MCF 10A (cell line): Measurements from ENCODE around the gene ARVCF. TPM values are rescaled to one million over a fixed set of nuclear protein-coding genes. Genes with fewer than 3 reads are reported as not detected.

Source experiments
- BruUV-seq: library from RNA; stranded (reverse); fragments of 400-500 nt; replicated peaks from 2 replicates; lab custom pipeline; 2021; lab: Mats Ljungman, UMichigan
- CTCF ChIA-PET: fragments of 300-600 bp; sonication (Branson Sonifier 250); formaldehyde crosslinking; extraction: SDS; loops from one replicate; lab custom pipeline; 2021; ENCODE audit warnings: antibody characterized with exemption, inconsistent platforms; lab: Yijun Ruan, JAX
- POLR2A ChIA-PET: fragments of 300-600, 350-650 bp; sonication (Branson Sonifier 250); formaldehyde crosslinking; extraction: SDS; loops from one replicate; lab custom pipeline; 2020; ENCODE audit warnings: antibody characterized with exemption, inconsistent platforms; lab: Yijun Ruan, JAX
- DNase-seq: peaks from one replicate; pipeline ENCODE4 v3.0.0-alpha.2; 2018; ENCODE audit not compliant: unreplicated experiment
- H3K27ac Mint-ChIP-seq: one replicate; pipeline ENCODE4 v1.8.0; 2022; ENCODE audit warnings: mild to moderate bottlenecking, low read depth, mixed read lengths; ENCODE audit not compliant: unreplicated experiment
- H3K27me3 Mint-ChIP-seq: one replicate; pipeline ENCODE4 v1.8.0; 2022; ENCODE audit warnings: mixed read lengths; ENCODE audit not compliant: insufficient read depth, unreplicated experiment
- H3K36me3 Mint-ChIP-seq: one replicate; pipeline ENCODE4 v1.8.0; 2022; ENCODE audit warnings: mild to moderate bottlenecking, moderate library complexity, mixed read lengths; ENCODE audit not compliant: insufficient read depth, unreplicated experiment
- H3K4me1 Mint-ChIP-seq: one replicate; pipeline ENCODE4 v1.8.0; 2022; ENCODE audit warnings: mixed read lengths; ENCODE audit not compliant: insufficient read depth, unreplicated experiment
- H3K4me3 Mint-ChIP-seq: one replicate; pipeline ENCODE4 v1.8.0; 2022; ENCODE audit warnings: mild to moderate bottlenecking, moderate library complexity, mixed read lengths; ENCODE audit not compliant: unreplicated experiment
- H3K9me3 Mint-ChIP-seq: one replicate; pipeline ENCODE4 v1.8.0; 2022; ENCODE audit warnings: mixed read lengths; ENCODE audit not compliant: unreplicated experiment
- CTCF ChIP-seq: fragments of 200-600 bp; IDR thresholded peaks from one replicate; pipeline ENCODE4 v1.8.0; 2022; ENCODE audit warnings: antibody characterized with exemption, mild to moderate bottlenecking; ENCODE audit not compliant: unreplicated experiment
- intact Hi-C: fragments of 100-400 bp; cut with micrococcal nuclease; formaldehyde crosslinking; loops from 2 replicates; pipeline ENCODE4 v1.14.1; 2022
- total RNA-seq: library from RNA; stranded (reverse); gene quantifications from 2 replicates; pipeline ENCODE4 v1.2.3, GENCODE V29; 2022

ARVCF gene
- total RNA-seq, 1 experiment from 2014 or later, result 7.5 TPM

- ChIA-PET POLR2A (no interaction called here), CTCF (no interaction called here)
- intact Hi-C loops, result no loop called here
- Mint-ChIP-seq H3K4me3 (no peak overlapping the region), H3K9me3 (no peaks in the 10 kb centered on the region), H3K27me3 (no peaks in the 10 kb centered on the region), H3K36me3 (peaks cover 23% of the 10 kb centered on the region), H3K27ac (no peak overlapping the region), H3K4me1 (no peaks in the 10 kb centered on the region)
- no peak for TF ChIP-seq CTCF
- DNase-seq, result no peak
- BruUV-seq, result no TSS peak
These were observed 20.1 kb upstream of the ARVCF start for GRCh38 chr22:20036535-20037392.

- ChIA-PET CTCF (no interaction called here), POLR2A (no interaction called here)
- no peak for TF ChIP-seq CTCF
- no peak for DNase-seq
- H3K36me3 Mint-ChIP-seq, result peaks cover 23% of the 10 kb centered on the region
- H3K4me3 Mint-ChIP-seq, result no peak overlapping the region
- no peaks in the 10 kb centered on the region for H3K4me1 Mint-ChIP-seq
- H3K9me3 Mint-ChIP-seq, result no peaks in the 10 kb centered on the region
- no peak overlapping the region for H3K27ac Mint-ChIP-seq
- BruUV-seq, result no TSS peak
- intact Hi-C loops, result no loop called here
- H3K27me3 Mint-ChIP-seq, result no peaks in the 10 kb centered on the region
These were observed 19.5 kb upstream of the ARVCF start for GRCh38 chr22:20036084-20036482.

GRCh38 chr22:20035375-20036083, 18.9 kb upstream of the ARVCF start:
- BruUV-seq, result no TSS peak
- TF ChIP-seq CTCF, result no peak

GRCh38 chr22:20034143-20034542, 17.5 kb upstream of the ARVCF start:
- ChIA-PET POLR2A (no interaction called here), CTCF (interaction anchor here (0.7 kb wide), 1 partner anchor 64 kb away, joined by 4 read pairs; no protein-coding TSS in a partner anchor)
- H3K27me3 Mint-ChIP-seq, result no peaks in the 10 kb centered on the region
- intact Hi-C loops, result no loop called here
- H3K36me3 Mint-ChIP-seq, result peaks cover 27% of the 10 kb centered on the region
- H3K27ac Mint-ChIP-seq, result no peak overlapping the region
- no peaks in the 10 kb centered on the region for H3K9me3 Mint-ChIP-seq
- BruUV-seq, result no TSS peak
- no peak overlapping the region for H3K4me3 Mint-ChIP-seq
- no peaks in the 10 kb centered on the region for H3K4me1 Mint-ChIP-seq
- DNase-seq, result no peak
- TF ChIP-seq CTCF, result no peak

More at GRCh38 chr22:20035375-20036083, 18.9 kb upstream of the ARVCF start:
- no peaks in the 10 kb centered on the region for H3K4me1 Mint-ChIP-seq
- no peak overlapping the region for H3K27ac Mint-ChIP-seq
- no peaks in the 10 kb centered on the region for H3K27me3 Mint-ChIP-seq
- POLR2A ChIA-PET, result no interaction called here
- CTCF ChIA-PET, result no interaction called here
- no peak overlapping the region for H3K4me3 Mint-ChIP-seq
- H3K9me3 Mint-ChIP-seq, result no peaks in the 10 kb centered on the region
- peaks cover 24% of the 10 kb centered on the region for H3K36me3 Mint-ChIP-seq
- no peak for DNase-seq
- intact Hi-C loops, result no loop called here
